Endothelial cell (in vitro differentiated cells): ENCODE measurements around the gene LRRC58. TPM values are rescaled to one million over a fixed set of nuclear protein-coding genes. Genes with fewer than 3 reads are reported as not detected.

Source experiments
- DNase-seq: peaks from one replicate; pipeline ENCODE4 v3.0.0; 2021; ENCODE audit warnings: low spot score
- H3K27ac Mint-ChIP-seq: one replicate; pipeline ENCODE4 v1.8.0; 2021; ENCODE audit warnings: mixed read lengths, inconsistent platforms; ENCODE audit not compliant: unreplicated experiment
- H3K27me3 Mint-ChIP-seq: one replicate; pipeline ENCODE4 v1.8.0; 2021; ENCODE audit warnings: mild to moderate bottlenecking, moderate library complexity, mixed read lengths, inconsistent platforms; ENCODE audit not compliant: unreplicated experiment
- H3K36me3 Mint-ChIP-seq: one replicate; pipeline ENCODE4 v1.8.0; 2021; ENCODE audit warnings: mild to moderate bottlenecking, low read depth, mixed read lengths, inconsistent platforms; ENCODE audit not compliant: unreplicated experiment
- H3K4me1 Mint-ChIP-seq: one replicate; pipeline ENCODE4 v1.8.0; 2021; ENCODE audit warnings: mild to moderate bottlenecking, mixed read lengths, inconsistent platforms; ENCODE audit not compliant: unreplicated experiment
- H3K4me3 Mint-ChIP-seq: one replicate; pipeline ENCODE4 v1.8.0; 2021; ENCODE audit warnings: mild to moderate bottlenecking, mixed read lengths, inconsistent platforms; ENCODE audit not compliant: unreplicated experiment
- H3K9me3 Mint-ChIP-seq: one replicate; pipeline ENCODE4 v1.8.0; 2021; ENCODE audit warnings: mixed read lengths, inconsistent platforms; ENCODE audit not compliant: unreplicated experiment
- total RNA-seq: library from RNA; stranded (reverse); fragmentation: NEBNext Ultra II Directional; extraction: Animal tissue kit (Norgen Biotek cat#: 25700); gene quantifications from one replicate; pipeline ENCODE4 v1.2.1, GENCODE V29; 2021; ENCODE audit not compliant: unreplicated experiment
- TF ChIP-seq, protein P1 (sequence below): fragments of 200-600 bp; sonication (generic); IDR thresholded peaks from one replicate; pipeline ENCODE4 v1.5.0; 2021; ENCODE audit warnings: antibody characterized with exemption; ENCODE audit not compliant: unreplicated experiment

LRRC58 gene
- total RNA-seq, 1 donor from 2014 or later: 5.2 TPM

DNA sequence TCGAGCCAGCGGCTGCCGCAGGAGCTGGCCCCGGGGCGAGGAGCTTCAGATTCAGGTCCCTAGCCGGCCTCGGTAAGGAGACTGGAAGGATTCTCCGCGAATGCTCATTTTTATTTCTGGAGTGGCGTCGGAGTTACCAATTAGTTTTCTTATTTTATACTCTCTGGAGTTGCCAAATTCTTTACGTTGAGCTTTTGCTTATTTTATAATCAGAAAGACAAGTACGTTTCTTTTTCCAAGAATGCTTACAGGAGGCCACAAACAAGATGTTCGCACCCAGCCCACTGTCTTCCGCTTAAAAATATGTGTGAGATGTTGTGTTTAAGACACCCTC is 63.7 kb downstream of the LRRC58 start:
- Mint-ChIP-seq H3K36me3 (no peaks in the 10 kb centered on the region), H3K27ac (no peak overlapping the region), H3K9me3 (no peaks in the 10 kb centered on the region), H3K4me3 (no peak overlapping the region), H3K4me1 (no peaks in the 10 kb centered on the region), H3K27me3 (peaks cover 13% of the 10 kb centered on the region)
- DNase-seq: no peak
- TF ChIP-seq, protein P1, sequence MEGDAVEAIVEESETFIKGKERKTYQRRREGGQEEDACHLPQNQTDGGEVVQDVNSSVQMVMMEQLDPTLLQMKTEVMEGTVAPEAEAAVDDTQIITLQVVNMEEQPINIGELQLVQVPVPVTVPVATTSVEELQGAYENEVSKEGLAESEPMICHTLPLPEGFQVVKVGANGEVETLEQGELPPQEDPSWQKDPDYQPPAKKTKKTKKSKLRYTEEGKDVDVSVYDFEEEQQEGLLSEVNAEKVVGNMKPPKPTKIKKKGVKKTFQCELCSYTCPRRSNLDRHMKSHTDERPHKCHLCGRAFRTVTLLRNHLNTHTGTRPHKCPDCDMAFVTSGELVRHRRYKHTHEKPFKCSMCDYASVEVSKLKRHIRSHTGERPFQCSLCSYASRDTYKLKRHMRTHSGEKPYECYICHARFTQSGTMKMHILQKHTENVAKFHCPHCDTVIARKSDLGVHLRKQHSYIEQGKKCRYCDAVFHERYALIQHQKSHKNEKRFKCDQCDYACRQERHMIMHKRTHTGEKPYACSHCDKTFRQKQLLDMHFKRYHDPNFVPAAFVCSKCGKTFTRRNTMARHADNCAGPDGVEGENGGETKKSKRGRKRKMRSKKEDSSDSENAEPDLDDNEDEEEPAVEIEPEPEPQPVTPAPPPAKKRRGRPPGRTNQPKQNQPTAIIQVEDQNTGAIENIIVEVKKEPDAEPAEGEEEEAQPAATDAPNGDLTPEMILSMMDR: no peak

GRCh38 chr3:120284747-120285507 is 64.2 kb downstream of the LRRC58 start, which contains the start of gene GPR156:
TSS of gene GPR156 (minus strand) at chr3:120285222. CDS start at chr3:120244098, 41,124 bp downstream.
- Mint-ChIP-seq H3K36me3 (no peaks in the 10 kb centered on the region), H3K9me3 (no peaks in the 10 kb centered on the region), H3K4me3 (peak within 1 kb of the TSS; percentile 68), H3K4me1 (no peaks in the 10 kb centered on the region), H3K27ac (no peak within 1 kb of the TSS), H3K27me3 (peaks cover 13% of the 10 kb centered on the region)
- TF ChIP-seq, protein P1: no peak
- peak; percentile 36 for DNase-seq

- TF ChIP-seq, protein P1: no peak
- peaks cover 9% of the 10 kb centered on the region for H3K27me3 Mint-ChIP-seq
- H3K36me3 Mint-ChIP-seq: no peaks in the 10 kb centered on the region
- H3K4me1 Mint-ChIP-seq: no peaks in the 10 kb centered on the region
- DNase-seq: no peak
- H3K4me3 Mint-ChIP-seq: no peak overlapping the region
- H3K9me3 Mint-ChIP-seq: no peaks in the 10 kb centered on the region
- H3K27ac Mint-ChIP-seq: no peak overlapping the region
Observed at GRCh38 chr3:120281261-120281660, 67.9 kb downstream of the LRRC58 start.

- Mint-ChIP-seq H3K4me3 (no peak overlapping the region), H3K9me3 (no peaks in the 10 kb centered on the region), H3K27ac (no peak overlapping the region), H3K27me3 (peaks cover 7% of the 10 kb centered on the region), H3K4me1 (peaks cover 3% of the 10 kb centered on the region), H3K36me3 (no peaks in the 10 kb centered on the region)
- TF ChIP-seq, protein P1: no peak
- no peak for DNase-seq
Observed at GRCh38 chr3:120280566-120280965, 68.6 kb downstream of the LRRC58 start.

- H3K36me3 Mint-ChIP-seq: no peaks in the 10 kb centered on the region
- no peak overlapping the region for H3K4me3 Mint-ChIP-seq
- no peak for DNase-seq
- H3K27me3 Mint-ChIP-seq: peaks cover 7% of the 10 kb centered on the region
- no peak overlapping the region for H3K27ac Mint-ChIP-seq
- TF ChIP-seq, protein P1: no peak
- H3K4me1 Mint-ChIP-seq: peaks cover 3% of the 10 kb centered on the region
- no peaks in the 10 kb centered on the region for H3K9me3 Mint-ChIP-seq
Observed at GRCh38 chr3:120280026-120280425, 69.1 kb downstream of the LRRC58 start.
